ENCODE measurements around the gene AFF3.

Gene AFF3

DNA sequence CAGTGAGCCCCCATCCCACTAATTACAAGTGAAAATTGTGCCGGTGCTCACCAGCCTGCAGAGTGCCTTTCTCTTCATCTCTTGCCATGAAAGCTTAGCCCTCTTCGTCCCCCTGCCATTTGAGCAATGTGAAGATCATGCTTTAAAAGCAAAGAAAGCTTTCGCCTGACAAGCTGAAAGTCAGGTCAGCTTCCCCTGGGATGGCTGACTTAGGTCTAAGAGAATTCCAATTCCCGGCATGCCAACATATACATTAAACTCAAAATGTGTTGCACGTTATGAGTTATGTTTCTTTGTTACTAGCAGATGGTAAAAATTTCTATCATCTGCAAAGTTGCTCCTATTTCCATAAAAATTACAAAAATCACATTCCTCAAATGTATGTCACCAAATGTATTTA is 129.8 kb downstream of the AFF3 start:
- DNase-seq (ENCODE audit: low spot score): no peak

DNA sequence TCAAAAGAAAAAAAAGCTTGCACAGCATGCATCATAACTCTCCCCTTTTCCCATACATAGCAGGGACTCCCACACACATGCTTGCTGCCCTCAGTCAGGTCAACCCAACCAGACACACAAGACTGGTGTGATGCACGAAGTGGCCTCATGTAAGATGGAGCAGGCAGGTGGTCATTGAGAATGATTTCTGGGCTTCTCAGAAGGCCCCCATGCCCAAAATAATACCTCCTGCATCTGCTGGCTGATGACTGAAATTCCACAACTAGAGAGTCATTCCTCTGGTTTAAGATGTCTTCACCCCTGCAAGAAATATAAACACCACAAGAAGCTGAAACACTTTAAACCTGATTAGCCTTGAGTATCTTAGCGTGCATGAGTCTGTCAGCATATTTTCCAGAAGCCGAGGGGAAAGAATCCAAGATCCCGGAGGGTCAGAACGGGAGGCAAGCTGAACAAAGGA is 131.1 kb downstream of the AFF3 start:
- DNase-seq (ENCODE audit: low spot score): no peak

DNA sequence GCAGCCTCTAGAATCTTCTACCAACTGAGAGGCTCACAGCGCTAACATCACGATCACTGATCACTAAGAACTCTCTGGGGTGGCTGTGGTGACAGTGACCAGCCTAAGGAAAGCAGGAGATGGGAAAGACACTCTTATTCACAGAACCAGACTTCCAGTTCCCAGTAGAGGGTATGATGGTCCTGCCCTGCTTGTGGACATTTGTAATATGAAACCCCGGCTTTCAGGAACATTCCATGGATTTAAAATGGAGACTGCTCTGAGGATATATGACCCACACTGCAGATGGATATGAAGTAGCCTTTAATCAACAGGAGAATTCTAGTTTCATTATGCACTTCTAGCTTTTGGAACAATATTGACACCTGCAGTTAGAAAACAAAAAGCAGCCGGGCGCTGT is 131.8 kb downstream of the AFF3 start:
- DNase-seq (ENCODE audit: low spot score): no peak

DNA sequence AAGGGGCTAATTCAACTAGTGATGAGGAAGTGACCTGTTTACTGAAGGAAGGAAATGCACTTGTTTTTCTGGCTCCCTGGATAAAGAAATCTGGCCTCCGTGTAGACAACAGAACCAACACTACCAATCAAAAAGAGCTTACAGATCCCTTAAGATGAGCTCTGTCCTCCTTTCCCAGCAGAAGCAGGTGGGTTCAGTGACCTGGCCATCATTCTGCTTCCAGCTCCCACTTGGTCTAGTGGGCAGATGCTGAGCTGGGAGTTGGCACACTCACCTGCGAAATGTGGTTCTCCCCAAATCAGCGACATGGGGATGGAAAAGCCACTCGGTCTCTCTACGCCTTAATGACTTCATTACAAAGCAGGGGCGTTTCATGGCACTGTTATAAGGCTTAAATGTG is 132.6 kb downstream of the AFF3 start:
- no peak for DNase-seq (ENCODE audit: low spot score)

DNA sequence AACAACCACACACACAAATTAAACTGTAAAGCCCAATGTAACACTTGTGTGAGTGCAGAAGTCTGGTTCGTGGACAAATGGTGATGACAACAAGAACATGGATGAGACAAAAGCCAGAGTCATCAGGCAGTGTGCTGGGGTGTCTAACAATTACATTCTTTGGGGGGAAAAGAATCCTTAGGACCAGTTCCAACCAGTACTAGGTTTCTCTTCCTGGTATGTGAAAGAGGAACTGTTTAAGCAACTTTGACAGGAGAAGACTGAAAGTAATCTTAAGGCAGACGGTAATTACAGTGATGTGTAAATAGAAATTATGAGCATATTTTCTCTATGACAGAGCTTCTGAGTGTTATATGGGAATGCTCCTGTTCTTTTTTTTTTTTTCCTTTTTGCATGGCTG is 133.4 kb downstream of the AFF3 start:
- no peak for DNase-seq (ENCODE audit: low spot score)

DNA sequence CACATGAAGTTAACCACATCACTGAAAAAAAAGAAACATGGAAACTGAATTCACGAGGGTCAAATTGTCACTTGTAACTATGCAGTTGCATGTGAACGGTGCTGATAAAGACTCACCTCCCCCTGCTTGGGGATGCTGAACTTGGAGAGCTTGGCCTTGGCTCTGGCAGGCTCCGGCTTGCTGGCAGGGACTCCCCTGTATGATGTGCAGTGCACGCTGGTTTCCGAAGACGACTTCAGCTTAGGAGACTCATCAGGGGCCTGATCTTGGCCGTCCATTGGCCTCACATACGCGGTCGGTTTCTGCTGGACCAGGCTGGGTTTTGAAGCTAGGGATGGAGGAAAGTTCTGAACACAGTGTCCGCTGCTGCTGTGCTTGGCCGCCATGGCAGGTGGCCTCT is 135.9 kb downstream of the AFF3 start:
- DNase-seq (ENCODE audit: low spot score): no peak

DNA sequence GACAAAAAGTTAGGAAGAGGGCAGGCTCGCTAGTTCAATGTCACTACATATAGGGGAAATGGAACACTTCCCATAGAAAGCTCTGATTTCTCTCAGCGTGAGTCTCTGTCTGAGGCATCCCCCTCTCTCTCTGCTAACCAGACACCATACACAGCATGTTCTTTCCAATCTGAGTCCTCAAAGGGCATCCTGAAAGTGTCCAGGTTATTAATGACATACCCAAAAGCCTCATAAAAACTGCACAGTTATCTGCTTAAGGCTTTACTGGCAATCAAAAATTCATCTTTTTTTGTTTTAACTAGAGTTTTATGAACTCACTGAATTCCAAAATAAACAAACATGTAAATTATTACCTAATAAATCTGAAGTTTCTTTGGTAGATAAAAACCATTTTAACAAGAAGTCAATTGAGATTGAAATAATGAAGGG is 137.4 kb downstream of the AFF3 start:
- DNase-seq (ENCODE audit: low spot score): no peak

DNA sequence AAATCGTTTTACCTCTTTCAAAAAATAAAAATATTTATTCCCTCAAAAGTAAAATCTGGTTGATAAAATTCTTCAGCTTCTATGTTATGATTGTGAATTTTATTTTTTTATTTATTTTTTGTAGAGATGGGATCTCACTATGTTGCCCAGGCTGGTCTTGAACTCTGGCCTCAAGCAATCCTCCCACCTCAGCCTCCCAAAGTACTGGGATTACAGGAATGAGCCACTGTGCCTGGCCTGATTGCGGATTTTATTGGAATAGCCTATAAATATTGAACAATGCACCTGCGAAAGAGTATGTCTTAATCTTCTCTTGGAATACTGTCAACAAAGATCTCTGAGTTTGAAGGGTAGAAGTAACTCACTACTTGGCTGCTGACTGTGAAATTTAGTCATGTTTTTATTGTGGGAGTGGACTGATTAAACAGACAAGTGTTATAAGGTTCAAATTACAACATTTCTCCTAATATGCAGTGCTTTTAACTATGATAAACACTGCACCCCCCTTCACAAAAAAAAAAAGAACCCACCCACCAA is 138.0 kb downstream of the AFF3 start:
- DNase-seq (ENCODE audit: low spot score): no peak

DNA sequence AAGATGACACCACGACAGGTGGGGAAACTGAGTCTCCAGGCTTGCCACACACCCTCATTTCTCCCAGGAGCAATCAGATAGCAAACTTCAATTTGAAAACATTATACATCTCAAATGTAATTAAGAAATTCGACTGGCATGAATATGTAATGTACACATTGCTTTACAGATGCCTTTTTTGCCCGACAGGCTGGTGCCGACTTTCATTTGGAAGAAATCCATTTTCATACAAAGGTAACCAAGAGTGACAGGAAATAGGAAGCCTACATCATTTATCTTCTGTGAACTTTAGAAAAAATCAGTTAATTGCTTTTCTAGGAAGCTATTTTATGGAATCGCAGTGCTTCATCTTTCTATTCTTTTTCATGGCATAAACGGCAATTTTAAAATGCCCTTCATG is 140.3 kb downstream of the AFF3 start:
- no peak for DNase-seq (ENCODE audit: low spot score)

DNA sequence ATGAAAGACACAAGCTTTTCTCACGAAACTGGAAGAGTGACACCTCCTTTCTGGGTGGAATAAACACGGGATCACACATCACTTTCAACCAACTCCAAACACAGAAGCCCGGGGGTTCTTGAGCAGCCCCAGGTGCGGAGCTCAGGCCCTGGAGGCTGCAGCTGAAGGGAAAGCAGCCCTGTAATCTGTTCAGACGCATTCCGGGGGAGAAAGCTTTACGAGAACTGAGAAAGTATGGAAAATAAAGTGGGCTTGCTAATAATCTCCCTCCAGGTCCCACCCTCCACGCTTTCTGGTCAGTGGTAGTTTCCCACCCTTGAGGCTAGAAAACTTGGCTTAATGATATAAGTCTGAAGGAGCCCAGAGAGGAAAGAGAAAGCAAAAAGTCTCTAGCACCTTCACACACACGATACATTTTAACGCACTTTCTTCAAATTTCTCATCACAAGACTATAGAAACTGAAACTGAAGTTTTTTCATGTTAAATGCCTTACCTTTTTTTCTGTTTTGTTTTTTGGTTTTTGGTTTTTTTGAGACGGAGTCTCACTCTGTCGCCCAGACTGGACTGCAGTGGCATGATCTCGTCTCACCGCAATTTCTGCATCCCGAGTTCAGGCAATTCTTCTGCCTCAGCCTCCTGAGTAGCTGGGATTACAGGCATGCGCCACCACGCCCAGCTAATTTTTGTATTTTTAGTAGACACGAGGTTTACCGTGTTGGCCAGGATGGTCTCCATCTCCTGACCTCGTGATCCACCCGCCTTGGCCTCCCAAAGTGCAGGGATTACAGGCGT is 141.3 kb downstream of the AFF3 start:
- no peak for DNase-seq (ENCODE audit: low spot score)

DNA sequence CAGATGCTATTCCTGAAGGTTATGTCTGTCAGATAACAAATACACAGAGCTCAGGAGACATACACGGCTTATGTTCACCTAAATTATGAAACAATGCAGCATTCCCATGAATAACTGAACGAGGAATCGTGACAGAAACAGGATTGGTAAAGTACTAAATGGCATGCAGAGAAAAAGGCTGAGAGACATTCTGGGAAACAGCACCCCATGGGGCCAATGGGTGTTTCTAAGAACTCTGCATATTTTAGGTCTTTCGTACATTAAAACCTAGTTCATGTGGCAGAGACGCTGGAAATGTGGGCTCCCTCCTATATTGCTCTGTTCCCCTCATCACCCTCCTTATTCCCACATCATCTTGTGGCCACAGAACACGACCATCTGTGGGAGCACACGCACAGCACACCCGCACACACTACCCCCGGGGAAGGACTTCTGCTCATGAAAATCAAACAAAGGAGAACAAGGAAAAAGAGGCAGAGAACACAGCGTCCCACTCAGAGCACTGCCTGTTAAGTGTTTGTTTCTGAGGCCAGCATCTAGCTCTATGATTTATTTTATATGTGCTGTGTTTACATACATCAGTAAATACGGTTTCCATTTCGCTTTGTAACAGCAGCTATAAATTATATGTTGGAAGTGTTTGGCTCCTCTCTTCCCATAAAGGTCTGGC is 143.6 kb downstream of the AFF3 start:
- DNase-seq (ENCODE audit: low spot score): no peak

DNA sequence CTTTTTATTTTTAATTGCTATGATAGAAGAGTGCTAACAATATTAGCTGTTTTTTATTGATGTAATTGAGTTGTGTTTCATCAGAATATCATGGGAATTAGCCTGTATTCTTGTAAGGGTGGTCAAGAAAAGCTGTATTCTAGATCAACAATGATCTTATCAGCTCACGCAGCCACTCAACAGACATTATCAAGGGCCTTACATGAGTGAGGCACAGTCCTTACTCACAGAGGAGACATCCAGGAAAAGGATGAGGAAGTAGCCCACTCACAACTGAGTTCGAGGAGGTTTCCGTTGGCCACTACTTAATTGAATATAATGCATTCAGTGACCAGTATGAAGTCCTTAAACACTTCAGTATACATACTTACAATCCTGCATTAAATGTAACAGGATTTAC is 152.5 kb downstream of the AFF3 start:
- peak; percentile 22 for DNase-seq (ENCODE audit: low spot score)

DNA sequence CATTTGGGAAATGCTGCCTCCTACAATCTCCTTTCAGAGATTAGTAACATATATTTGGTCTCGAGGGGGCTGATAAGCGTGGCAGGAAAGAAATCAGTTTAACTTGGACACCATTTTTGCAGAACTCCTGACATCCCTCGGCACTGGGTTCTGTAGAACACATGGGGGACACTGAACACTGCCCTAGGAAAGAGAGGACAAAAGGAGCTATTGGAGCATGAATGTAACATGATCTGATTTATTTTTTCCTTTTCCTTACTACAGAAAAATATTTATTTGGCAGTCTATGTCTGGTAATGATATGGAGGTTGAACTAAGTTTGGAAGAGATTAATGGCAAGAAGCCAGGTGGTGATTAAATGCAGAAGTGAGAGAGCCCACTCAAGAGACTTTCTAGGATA is 153.8 kb downstream of the AFF3 start:
- no peak for DNase-seq (ENCODE audit: low spot score)

DNA sequence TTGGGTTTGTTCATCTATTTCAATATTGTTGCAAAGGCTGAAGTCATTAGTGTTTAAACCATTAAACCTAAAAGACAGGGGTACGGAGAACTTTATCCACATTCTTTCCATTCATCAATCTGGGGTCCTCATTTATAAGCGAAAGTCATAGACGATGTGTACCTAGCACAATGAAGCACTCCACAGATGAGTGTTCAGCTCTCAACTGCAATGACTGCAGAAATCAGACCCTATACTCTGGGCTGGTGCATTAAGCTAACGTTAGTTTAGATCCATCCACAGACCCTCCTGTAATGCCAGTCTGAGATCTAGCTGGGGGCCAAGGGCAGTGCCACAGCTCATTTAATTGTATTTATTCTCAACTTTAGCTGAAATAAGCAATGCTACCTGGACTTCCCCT is 155.2 kb downstream of the AFF3 start:
- DNase-seq (ENCODE audit: low spot score): no peak

DNA sequence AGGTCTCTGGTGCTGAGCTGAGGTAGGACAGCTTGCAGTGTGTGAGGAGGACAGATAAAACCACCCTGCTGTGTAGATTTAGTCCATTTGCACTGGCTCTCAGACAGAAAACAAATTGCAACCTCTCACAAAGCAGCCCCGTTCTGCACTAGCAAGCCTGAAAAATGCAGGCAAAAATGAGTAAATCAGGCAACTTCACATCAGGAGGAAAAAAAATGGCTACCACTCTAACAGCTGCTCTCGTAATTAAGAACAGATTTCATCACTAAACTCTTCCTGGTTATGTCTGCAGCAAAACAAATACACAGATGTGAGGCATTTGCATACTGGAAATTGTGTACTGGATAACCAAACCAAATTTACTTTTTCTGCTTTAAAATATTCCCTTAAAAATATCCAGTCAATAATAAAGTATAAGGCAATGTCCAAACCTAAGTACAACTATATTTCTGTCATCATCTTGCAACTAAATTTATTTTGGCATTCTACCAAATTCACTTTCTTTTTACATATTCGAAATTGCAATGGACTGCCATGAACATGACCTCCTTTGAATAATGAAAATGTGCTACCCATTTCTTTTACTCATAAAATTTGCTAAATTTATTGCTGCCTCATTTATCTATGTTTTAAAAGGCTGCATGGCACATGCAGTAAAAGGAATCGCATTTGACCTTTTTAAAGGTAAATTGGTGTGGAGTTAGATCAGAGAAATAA is 157.4 kb downstream of the AFF3 start:
- peak; percentile 55 for DNase-seq (ENCODE audit: low spot score)

DNA sequence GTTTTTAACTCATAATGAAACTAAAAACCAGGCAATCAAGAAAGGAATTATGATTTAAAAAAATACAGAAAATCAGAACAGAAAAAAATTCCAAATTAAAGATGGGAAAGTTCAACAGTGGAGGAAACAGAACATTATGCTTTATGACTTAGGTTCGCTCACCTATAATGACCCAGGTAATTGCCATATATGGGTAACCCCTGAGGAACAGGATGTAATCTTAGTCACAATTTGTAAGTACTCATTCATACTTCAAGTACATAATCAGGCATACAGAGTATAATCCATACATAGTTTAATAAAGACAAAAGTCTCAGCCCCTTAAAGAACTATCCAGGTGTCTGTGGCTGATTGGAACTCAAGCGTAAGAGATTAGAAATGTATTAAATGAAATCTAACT is 159.6 kb downstream of the AFF3 start:
- DNase-seq (ENCODE audit: low spot score): no peak

DNA sequence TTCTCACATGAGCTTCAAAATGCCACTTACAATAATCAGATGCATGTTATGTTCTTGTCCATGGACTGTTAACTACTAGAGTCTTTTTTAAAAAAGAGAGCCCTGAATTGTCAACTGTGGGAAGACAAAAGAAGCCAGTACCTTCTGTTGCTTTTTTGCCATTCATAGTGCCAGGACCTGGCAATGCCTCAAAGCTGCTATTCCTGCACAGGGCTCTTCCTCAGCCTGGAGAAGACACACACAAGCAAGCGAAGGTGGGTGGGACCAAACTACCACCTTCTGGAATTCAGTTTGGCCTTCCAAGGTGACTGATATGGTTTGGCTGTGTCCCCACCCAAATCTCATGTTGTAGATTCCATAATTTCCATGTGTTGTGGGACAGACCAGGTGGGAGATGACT is 160.6 kb downstream of the AFF3 start:
- DNase-seq (ENCODE audit: low spot score): no peak

DNA sequence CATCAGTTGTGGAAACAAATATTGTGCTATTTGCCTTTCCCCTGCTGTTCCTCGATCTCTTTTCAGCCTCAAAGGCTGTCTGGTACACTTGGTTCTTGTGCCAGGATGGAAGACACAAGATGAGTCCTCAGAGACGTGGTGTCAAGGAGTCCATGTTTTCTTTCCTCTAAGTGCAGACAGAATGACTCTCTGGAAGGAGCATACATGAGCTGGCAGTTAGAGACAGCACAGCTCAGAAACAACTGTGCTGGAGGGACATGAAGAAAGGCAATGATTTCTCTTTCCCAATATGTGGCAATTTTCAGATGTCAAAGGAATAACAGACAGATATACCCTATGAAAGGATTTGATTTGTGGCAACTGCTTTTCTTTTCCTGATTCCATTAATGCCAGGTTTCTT is 162.2 kb downstream of the AFF3 start:
- no peak for DNase-seq (ENCODE audit: low spot score)

DNA sequence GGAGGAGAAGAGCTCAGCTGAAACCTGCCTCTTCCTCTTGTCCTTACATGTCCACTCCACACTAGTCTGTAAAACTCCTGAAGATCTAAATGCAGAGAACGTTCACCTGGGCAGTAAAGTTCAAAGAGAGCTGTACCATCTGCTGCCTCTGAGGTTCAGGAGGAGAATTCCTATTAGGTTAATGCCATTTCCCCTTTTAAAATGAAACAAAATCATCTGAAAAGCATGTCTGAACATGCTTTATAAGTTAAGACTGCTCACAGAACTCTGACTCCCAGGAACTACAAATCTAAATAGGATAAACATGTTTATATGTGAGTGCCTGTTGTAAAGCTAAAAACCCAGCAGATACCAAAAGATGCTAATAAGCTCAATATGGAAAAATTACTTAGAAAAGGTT is 164.4 kb downstream of the AFF3 start:
- DNase-seq (ENCODE audit: low spot score): no peak

DNA sequence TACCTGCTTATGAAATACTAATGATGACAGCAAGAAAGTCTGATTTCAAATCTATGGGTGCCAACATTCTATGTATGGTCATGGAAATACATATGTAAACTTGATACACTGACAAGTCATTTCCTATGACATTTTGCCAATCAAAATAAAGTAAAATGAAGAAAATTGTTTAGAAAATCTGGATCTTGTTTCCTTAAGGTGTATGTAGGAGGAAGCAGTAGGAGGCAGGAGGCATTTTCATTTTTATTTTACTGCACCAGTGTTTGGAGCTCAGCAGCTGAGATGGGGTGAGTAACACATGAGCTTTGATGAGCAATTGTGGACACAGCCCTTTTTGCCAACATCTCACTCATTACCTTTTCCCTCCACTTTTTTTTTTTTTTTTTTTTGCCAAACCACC is 167.0 kb downstream of the AFF3 start:
- no peak for DNase-seq (ENCODE audit: low spot score)

DNA sequence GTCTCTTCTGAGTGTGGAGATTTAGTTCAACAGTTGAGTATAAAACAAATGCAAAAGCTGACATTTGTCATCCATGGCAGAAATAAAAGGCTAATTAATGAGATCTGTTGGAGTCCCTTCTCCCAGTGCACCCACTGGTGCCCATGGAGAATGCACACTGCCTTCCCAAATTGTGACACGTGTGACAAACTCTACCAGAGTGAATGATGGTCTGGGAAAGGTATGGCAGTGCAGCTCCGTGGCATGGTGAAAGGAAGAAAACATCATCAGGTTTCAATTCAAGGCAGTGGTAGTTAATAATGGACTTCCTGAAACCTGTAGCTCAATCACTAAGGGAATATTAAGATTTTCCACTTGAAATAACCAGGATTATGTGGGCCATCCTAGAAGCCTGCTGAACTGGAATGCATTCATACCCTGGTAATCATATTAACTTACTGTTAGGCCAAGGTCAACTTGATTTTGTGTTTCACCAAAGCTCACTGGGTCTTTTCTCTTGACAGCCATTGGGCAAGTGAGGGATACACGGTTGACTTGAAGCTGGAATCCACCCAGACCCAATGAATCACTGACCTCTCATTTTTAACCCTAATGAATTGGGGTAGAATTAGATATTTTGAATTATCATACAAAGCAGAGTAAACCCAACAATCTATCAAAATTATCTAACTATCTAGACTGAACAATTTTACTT is 167.6 kb downstream of the AFF3 start:
- DNase-seq (ENCODE audit: low spot score): peak; percentile 32

DNA sequence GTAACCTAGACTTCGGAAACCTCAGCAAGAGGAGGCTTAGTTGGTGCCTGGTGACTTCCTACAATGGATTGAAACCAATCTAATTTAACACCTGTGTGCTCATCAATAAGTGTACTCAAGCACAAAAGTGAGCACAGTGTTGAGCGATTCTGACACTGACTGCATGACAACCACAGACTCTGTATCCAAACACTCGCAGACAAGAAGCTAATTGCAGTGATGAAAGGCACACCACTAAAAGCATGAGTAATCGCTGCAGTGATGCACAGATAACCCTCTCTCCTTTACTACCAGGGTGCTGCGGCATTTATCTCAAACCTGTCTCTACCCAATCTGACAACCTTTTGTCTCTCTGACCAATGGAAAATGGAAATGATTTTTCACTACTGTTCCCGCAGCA is 168.1 kb downstream of the AFF3 start:
- peak; percentile 87 for DNase-seq (ENCODE audit: low spot score)

Data from SK-N-DZ (cell line).